ENCODE data around the gene KCNJ4. TPM values are rescaled to one million over a fixed set of nuclear protein-coding genes. Genes with fewer than 3 reads are reported as not detected.

The KCNJ4 gene
- total RNA-seq, 4 donors from 2014 or later = not detected

- Histone ChIP-seq H3K36me3 (no peaks in the 10 kb centered on the region), H3K9me3 (no peaks in the 10 kb centered on the region), H3K4me3 (no peak overlapping the region), H3K27me3 (peaks cover 0 to 6% (median 0%) of the 10 kb centered on the region in 4 donors), H3K4me1 (no peaks in the 10 kb centered on the region), H3K27ac (replicated peaks in 1 of 4) (no peak overlapping the region)
- no peak for DNase-seq (ENCODE audit: extremely low spot score)
- no peak for TF ChIP-seq POLR2A (IDR thresholded peaks at IDR 0.05; ENCODE audit: low read depth)
- no peak for TF ChIP-seq CTCF (IDR thresholded peaks at IDR 0.05)
- no peak for TF ChIP-seq POLR2AphosphoS5 (IDR thresholded peaks at IDR 0.05)
- TF ChIP-seq EP300 (IDR thresholded peaks at IDR 0.05) = no peak
- intact Hi-C loops (cut with DNase I) = no loop called here
- WGBS = 57% methylated on average over 4 of the region's 4 CpGs
Observed at GRCh38 chr22:38406617-38407016, 48.4 kb downstream of the KCNJ4 start.

DNA sequence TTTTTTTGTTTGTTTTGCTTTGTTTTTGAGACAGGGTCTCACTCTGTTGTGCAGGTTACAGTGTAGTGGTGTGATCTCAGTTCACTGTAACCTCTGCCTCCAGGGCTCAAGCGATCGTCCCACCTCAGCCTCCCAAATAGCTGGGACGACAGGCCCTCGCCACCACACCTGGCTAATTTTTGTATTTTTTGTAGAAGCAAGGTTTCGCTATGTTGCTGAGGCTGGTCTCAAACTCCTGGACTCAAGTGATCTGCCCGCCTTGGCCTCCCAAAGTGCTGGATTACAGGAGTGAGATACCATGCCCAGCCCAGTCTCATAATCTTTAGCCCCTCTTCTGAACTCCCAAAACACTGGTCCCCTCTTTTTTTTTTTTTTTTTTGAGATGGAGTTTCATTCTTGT, 50.6 kb downstream of the KCNJ4 start:
- Histone ChIP-seq H3K36me3 (no peaks in the 10 kb centered on the region), H3K4me3 (no peak overlapping the region), H3K27me3 (peaks cover 0 to 12% (median 0%) of the 10 kb centered on the region in 4 donors), H3K9me3 (no peaks in the 10 kb centered on the region), H3K4me1 (peaks cover 0 to 5% (median 3%) of the 10 kb centered on the region in 4 donors), H3K27ac (replicated peaks in 1 of 4) (no peak overlapping the region)
- no peak for TF ChIP-seq POLR2AphosphoS5 (IDR thresholded peaks at IDR 0.05)
- no peak for TF ChIP-seq EP300 (IDR thresholded peaks at IDR 0.05)
- TF ChIP-seq CTCF (IDR thresholded peaks at IDR 0.05) = no peak
- no peak for TF ChIP-seq POLR2A (IDR thresholded peaks at IDR 0.05; ENCODE audit: low read depth)
- 94% methylated on average over 6 of the region's 6 CpGs for WGBS
- no peak for DNase-seq (ENCODE audit: extremely low spot score)
- intact Hi-C loops (cut with DNase I) = no loop called here

DNA sequence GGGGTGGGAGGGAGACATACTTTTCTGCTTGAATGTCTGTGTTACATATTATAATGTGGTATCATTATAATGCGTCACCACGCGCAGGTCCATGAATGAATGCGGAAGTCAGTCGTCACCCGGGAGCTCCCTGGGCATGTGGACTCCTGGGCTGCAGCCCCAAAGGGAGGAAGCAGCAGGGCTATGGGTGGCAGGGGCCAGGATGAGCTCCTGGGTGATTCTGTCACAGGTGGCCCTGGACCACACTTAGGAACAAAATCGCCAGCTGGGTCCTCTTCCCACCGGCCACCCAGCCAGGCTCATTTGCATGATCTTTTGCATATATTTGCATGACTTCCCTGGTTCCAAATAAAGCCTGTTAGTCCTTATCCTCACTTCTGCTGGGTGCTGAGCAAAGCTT, 51.2 kb downstream of the KCNJ4 start:
- intact Hi-C loops (cut with DNase I) = no loop called here
- Histone ChIP-seq H3K4me3 (no peak overlapping the region), H3K27ac (replicated peaks in 1 of 4) (no peak overlapping the region), H3K36me3 (no peaks in the 10 kb centered on the region), H3K4me1 (peaks cover 0 to 8% (median 4%) of the 10 kb centered on the region in 4 donors), H3K9me3 (no peaks in the 10 kb centered on the region), H3K27me3 (peaks cover 0 to 12% (median 0%) of the 10 kb centered on the region in 4 donors)
- TF ChIP-seq POLR2A (IDR thresholded peaks at IDR 0.05; ENCODE audit: low read depth) = no peak
- TF ChIP-seq EP300 (IDR thresholded peaks at IDR 0.05) = no peak
- no peak for TF ChIP-seq POLR2AphosphoS5 (IDR thresholded peaks at IDR 0.05)
- TF ChIP-seq CTCF (IDR thresholded peaks at IDR 0.05) = no peak
- DNase-seq (ENCODE audit: extremely low spot score) = no peak
- WGBS = 83% methylated on average over 8 of the region's 8 CpGs

DNA sequence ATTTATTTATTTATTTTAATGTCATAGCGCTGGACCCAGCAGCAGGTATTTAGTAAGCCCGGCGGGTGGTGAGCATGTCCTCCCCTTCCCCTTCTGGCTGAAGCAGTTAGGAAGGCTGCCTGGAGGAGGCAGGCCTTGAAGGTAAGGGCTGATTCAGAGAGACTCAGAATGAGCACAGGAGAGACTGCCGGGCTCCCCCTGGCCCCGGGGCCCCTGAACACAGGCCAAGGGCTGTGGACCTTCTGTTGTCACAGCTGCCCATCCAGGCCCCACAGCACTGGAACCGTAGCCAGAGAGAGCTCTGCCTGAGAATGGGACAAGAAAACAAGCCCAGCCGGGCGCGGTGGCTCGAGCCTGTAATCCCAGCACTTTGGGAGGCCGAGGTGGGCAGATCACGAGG, 52.8 kb downstream of the KCNJ4 start:
- no peaks in the 10 kb centered on the region for H3K36me3 ChIP-seq
- no peaks in the 10 kb centered on the region for H3K9me3 ChIP-seq
- no peak overlapping the region for H3K27ac ChIP-seq (replicated peaks in 1 of 4)
- H3K4me3 ChIP-seq = no peak overlapping the region
- 87% methylated on average over 12 of the region's 12 CpGs for WGBS
- peaks cover 1 to 12% (median 5%) of the 10 kb centered on the region in 4 donors for H3K4me1 ChIP-seq
- TF ChIP-seq POLR2AphosphoS5 (IDR thresholded peaks at IDR 0.05) = no peak
- TF ChIP-seq CTCF (IDR thresholded peaks at IDR 0.05) = no peak
- no peak for TF ChIP-seq POLR2A (IDR thresholded peaks at IDR 0.05; ENCODE audit: low read depth)
- no peak for TF ChIP-seq EP300 (IDR thresholded peaks at IDR 0.05)
- DNase-seq (ENCODE audit: extremely low spot score) = no peak
- peaks cover 0 to 12% (median 0%) of the 10 kb centered on the region in 4 donors for H3K27me3 ChIP-seq
- intact Hi-C loops (cut with DNase I) = no loop called here

Data from esophagus muscularis mucosa (tissue), 4 donors.